ENCODE data around the gene NTPCR.

GRCh38 chr1:232999956-233000625 is 49.7 kb downstream of the NTPCR start:
- no peak for TF ChIP-seq POLR2AphosphoS5 (IDR thresholded peaks at IDR 0.05; ENCODE audit: insufficient read depth in 1 of 2, low read depth in 1 of 2)
- TF ChIP-seq, protein P1, sequence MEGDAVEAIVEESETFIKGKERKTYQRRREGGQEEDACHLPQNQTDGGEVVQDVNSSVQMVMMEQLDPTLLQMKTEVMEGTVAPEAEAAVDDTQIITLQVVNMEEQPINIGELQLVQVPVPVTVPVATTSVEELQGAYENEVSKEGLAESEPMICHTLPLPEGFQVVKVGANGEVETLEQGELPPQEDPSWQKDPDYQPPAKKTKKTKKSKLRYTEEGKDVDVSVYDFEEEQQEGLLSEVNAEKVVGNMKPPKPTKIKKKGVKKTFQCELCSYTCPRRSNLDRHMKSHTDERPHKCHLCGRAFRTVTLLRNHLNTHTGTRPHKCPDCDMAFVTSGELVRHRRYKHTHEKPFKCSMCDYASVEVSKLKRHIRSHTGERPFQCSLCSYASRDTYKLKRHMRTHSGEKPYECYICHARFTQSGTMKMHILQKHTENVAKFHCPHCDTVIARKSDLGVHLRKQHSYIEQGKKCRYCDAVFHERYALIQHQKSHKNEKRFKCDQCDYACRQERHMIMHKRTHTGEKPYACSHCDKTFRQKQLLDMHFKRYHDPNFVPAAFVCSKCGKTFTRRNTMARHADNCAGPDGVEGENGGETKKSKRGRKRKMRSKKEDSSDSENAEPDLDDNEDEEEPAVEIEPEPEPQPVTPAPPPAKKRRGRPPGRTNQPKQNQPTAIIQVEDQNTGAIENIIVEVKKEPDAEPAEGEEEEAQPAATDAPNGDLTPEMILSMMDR (IDR thresholded peaks at IDR 0.05): no peak

Measured in vagina (tissue), 2 donors.